Nephron progenitor cell (in vitro differentiated cells): Measurements from ENCODE around the gene PPIC.

Experiments
- DNase-seq: peaks from one replicate; pipeline ENCODE4 v3.0.0; 2021
- H3K27ac Mint-ChIP-seq: 2 replicates; pipeline ENCODE4 v1.8.0; 2021; ENCODE audit warnings: mild to moderate bottlenecking, moderate library complexity, mixed read lengths
- H3K27me3 Mint-ChIP-seq: 2 replicates; pipeline ENCODE4 v1.8.0; 2021; ENCODE audit warnings: mild to moderate bottlenecking, low read depth, mixed read lengths; ENCODE audit not compliant: poor library complexity
- H3K36me3 Mint-ChIP-seq: 2 replicates; pipeline ENCODE4 v1.8.0; 2021; ENCODE audit warnings: low read depth, mixed read lengths
- H3K4me1 Mint-ChIP-seq: 2 replicates; pipeline ENCODE4 v1.8.0; 2021; ENCODE audit warnings: mixed read lengths
- H3K4me3 Mint-ChIP-seq: 2 replicates; pipeline ENCODE4 v1.8.0; 2021; ENCODE audit warnings: mild to moderate bottlenecking, moderate library complexity, mixed read lengths
- H3K9me3 Mint-ChIP-seq: 2 replicates; pipeline ENCODE4 v1.8.0; 2021; ENCODE audit warnings: mild to moderate bottlenecking, moderate library complexity, mixed read lengths
- TF ChIP-seq, protein P1 (sequence below): fragments of 200-600 bp; sonication (generic); IDR thresholded peaks from 2 replicates; pipeline ENCODE4 v1.5.0; 2021; ENCODE audit warnings: antibody characterized with exemption

The PPIC gene

DNA sequence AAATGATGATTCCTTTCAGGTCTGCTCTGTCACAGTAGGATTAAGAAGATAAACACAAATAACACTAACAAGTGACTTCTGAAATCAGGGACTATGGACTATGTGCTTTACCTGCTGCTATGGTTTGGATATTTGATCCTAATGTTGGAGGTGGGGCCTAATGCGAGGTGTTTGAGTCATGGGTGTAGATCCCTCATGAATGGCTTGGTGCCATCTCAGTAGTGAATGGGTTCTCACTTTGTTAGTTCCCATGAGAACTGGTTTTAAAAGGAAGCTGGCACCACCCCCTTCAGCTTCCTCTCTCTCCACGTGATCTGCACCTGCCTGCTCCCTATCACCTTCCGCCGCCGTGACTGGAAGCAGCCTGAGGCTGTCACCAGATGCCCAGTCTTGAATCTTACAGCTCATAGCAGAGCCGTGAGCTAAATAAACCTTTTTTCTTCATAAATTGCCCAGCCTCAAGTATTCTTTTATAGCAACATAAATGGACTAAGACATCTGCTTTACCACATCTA, 3.3 kb downstream of the PPIC start:
- no peak for DNase-seq
- Mint-ChIP-seq H3K27me3 (peaks cover 72% of the 10 kb centered on the region), H3K27ac (no peak overlapping the region), H3K9me3 (no peaks in the 10 kb centered on the region), H3K36me3 (no peaks in the 10 kb centered on the region), H3K4me3 (no peak overlapping the region), H3K4me1 (peaks cover 14% of the 10 kb centered on the region)
- TF ChIP-seq, protein P1, sequence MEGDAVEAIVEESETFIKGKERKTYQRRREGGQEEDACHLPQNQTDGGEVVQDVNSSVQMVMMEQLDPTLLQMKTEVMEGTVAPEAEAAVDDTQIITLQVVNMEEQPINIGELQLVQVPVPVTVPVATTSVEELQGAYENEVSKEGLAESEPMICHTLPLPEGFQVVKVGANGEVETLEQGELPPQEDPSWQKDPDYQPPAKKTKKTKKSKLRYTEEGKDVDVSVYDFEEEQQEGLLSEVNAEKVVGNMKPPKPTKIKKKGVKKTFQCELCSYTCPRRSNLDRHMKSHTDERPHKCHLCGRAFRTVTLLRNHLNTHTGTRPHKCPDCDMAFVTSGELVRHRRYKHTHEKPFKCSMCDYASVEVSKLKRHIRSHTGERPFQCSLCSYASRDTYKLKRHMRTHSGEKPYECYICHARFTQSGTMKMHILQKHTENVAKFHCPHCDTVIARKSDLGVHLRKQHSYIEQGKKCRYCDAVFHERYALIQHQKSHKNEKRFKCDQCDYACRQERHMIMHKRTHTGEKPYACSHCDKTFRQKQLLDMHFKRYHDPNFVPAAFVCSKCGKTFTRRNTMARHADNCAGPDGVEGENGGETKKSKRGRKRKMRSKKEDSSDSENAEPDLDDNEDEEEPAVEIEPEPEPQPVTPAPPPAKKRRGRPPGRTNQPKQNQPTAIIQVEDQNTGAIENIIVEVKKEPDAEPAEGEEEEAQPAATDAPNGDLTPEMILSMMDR = no peak

DNA sequence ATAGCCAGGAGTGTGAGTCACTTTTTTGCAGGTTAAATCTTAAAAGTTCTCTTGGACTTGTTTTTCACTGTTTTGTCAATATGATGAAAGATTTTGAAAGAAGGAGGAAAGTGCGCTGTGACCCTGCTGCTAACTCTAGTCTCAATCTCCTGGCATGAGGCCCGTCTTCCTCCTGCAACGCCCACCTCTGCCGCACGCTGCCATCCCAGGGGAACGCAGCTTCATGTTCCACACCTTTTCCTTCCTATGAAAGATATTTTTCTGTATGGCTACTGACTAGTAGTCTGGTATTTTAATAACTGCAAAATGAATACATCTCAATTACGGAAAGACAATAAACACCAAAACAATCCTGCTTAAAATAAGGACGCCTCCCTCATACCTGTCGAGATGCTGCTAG, 8.3 kb downstream of the PPIC start:
- Mint-ChIP-seq H3K27ac (no peak overlapping the region), H3K4me3 (no peak overlapping the region), H3K27me3 (peaks cover 38% of the 10 kb centered on the region), H3K36me3 (no peaks in the 10 kb centered on the region), H3K4me1 (no peaks in the 10 kb centered on the region), H3K9me3 (no peaks in the 10 kb centered on the region)
- TF ChIP-seq, protein P1 = no peak
- DNase-seq = no peak

DNA sequence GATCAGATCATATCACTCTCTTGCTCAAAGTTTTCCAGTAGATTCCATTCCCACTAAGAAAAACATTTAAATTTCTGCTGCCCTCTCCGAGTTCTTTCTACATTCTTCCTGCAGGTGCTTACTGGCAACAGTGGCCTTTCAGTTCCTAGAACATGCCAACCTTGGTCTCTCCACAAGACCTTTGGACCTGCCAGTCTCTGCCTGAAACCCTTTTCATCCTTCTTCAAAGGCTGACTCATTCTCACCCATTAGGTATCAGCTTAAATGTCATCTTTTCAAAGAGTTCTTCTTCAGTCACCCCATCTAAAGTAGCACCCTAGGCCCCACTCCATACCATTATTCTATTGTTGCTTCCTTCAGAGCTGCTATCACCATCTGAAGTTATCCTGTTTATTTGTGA, 21.8 kb downstream of the PPIC start:
- Mint-ChIP-seq H3K27me3 (no peaks in the 10 kb centered on the region), H3K9me3 (peaks cover 5% of the 10 kb centered on the region), H3K4me3 (no peak overlapping the region), H3K4me1 (no peaks in the 10 kb centered on the region), H3K27ac (no peak overlapping the region), H3K36me3 (peaks cover 13% of the 10 kb centered on the region)
- TF ChIP-seq, protein P1 = no peak
- DNase-seq = no peak

DNA sequence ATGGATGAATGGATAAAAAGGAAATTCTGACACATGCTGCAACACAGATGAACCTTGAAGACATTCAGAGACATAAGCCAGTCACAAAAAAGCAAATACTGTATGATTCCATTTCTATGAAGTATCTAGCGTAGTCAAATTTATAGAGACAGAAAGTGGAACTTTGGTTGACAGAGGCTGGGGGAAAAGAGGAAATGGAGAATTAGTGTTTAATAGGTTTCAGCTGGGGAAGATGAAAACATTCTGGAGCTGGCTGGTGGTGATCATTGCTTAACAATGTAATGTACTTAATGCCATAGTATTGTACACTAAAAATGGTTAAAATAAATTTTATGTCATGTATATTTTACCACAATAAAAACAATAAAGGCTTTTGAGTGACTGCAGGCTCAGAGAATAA, 24.2 kb downstream of the PPIC start:
- Mint-ChIP-seq H3K36me3 (peaks cover 18% of the 10 kb centered on the region), H3K27ac (no peak overlapping the region), H3K4me3 (no peak overlapping the region), H3K4me1 (no peaks in the 10 kb centered on the region), H3K27me3 (no peaks in the 10 kb centered on the region), H3K9me3 (peaks cover 5% of the 10 kb centered on the region)
- TF ChIP-seq, protein P1 = no peak
- DNase-seq = no peak

DNA sequence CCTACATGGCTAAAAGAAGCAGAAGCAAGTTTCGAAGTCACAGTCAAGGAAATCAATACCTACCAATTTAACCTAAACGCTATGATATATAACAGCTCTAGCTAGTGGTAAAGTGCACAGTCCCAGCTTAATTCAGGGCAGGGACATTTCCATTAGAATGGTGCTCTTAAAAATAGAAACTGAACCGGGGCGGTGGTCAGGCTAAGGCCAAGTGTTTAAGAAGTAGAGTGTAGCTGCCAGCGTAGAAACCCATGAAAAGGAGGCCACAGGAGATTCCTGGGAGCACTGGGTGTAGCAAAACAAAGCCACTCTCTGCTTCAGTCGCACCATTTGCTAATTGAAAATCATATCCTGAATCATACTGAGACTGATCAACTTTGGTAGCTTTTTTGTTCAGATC, 28.8 kb downstream of the PPIC start:
- H3K9me3 Mint-ChIP-seq = no peaks in the 10 kb centered on the region
- no peaks in the 10 kb centered on the region for H3K4me1 Mint-ChIP-seq
- no peak overlapping the region for H3K27ac Mint-ChIP-seq
- H3K36me3 Mint-ChIP-seq = peaks cover 16% of the 10 kb centered on the region
- no peak overlapping the region for H3K4me3 Mint-ChIP-seq
- TF ChIP-seq, protein P1 = no peak
- no peak for DNase-seq
- peaks cover 3% of the 10 kb centered on the region for H3K27me3 Mint-ChIP-seq

DNA sequence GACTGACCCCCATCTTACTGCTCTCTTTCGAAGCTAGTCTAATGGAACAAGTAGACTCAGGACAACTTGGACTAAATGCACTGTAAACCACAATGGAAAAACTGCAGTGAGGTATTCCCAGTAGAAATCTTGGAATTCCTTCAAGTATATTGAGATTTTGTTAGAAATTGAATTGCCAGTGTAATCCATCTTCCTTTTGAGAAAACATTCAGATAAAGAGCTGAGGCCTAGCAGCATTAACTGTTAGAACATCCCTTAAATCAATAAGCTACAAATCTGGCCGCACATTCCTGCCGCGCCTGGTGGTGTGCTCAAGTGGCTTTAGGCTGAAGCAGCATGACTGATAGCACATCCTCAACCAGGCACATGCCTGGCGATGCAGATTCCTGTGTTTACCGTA, 29.3 kb downstream of the PPIC start:
- no peak overlapping the region for H3K4me3 Mint-ChIP-seq
- H3K36me3 Mint-ChIP-seq = peaks cover 14% of the 10 kb centered on the region
- TF ChIP-seq, protein P1 = no peak
- no peaks in the 10 kb centered on the region for H3K4me1 Mint-ChIP-seq
- DNase-seq = peak; percentile 4
- no peaks in the 10 kb centered on the region for H3K9me3 Mint-ChIP-seq
- peaks cover 3% of the 10 kb centered on the region for H3K27me3 Mint-ChIP-seq
- H3K27ac Mint-ChIP-seq = no peak overlapping the region
